SK-N-SH (cell line): ENCODE data around the gene NPR1. TPM values are rescaled to one million over a fixed set of nuclear protein-coding genes. Genes with fewer than 3 reads are reported as not detected.
A peak's percentile ranks its signal among the peaks of the same experiment; 100 is the strongest.

Experiments used
- CTCF ChIA-PET: fragments of 300-600, 350-600 bp; formaldehyde crosslinking; extraction: SDS; loops from one replicate; lab custom pipeline; 2021; lab: Yijun Ruan, JAX
- POLR2A ChIA-PET: fragments of 350-600 bp; sonication (Branson Sonifier 250); formaldehyde crosslinking; extraction: SDS; loops from one replicate; lab custom pipeline; 2020; ENCODE audit warnings: antibody characterized with exemption, inconsistent platforms; lab: Yijun Ruan, JAX
- DNase-seq: peaks from one replicate; pipeline ENCODE4 v3.0.0; 2012
- H2AFZ ChIP-seq: fragments of 200-600 bp; sonication (generic); 2 replicates; pipeline ENCODE4 v1.8.1; 2016; ENCODE audit warnings: antibody characterized with exemption, mild to moderate bottlenecking, low read depth
- H3F3A ChIP-seq: fragments of 200-600 bp; sonication (generic); replicated peaks from 2 replicates; pipeline ENCODE3; 2016; ENCODE audit warnings: antibody characterized with exemption, mild to moderate bottlenecking; ENCODE audit not compliant: insufficient read depth
- H3K27ac ChIP-seq, 2 experiments: fragments of 200-500 bp in 1 of 2; fragments of 200-600 bp in 1 of 2; sonication (Bioruptor generic) in 1 of 2; sonication (generic), shearing (Covaris generic) in 1 of 2; 2 replicates each; pipeline versions ENCODE4 v1.5.1 to v1.6.1; 2014 to 2016; ENCODE audit warnings: low read depth in 2 of 2, inconsistent platforms in 1 of 2, low read length in 1 of 2, mild to moderate bottlenecking in 1 of 2, mixed read lengths in 1 of 2
- H3K27me3 ChIP-seq: fragments of 200-600 bp; sonication (generic), shearing (Covaris generic); 2 replicates; pipeline ENCODE4 v1.6.1; 2016; ENCODE audit warnings: mixed run types; ENCODE audit not compliant: insufficient read depth
- H3K36me3 ChIP-seq, 2 experiments: fragments of 200-500 bp in 1 of 2; fragments of 200-600 bp in 1 of 2; sonication (Bioruptor generic) in 1 of 2; sonication (generic) in 1 of 2; replicated peaks in 1 of 2; 2 replicates each; pipeline versions ENCODE3 to v1.5.1; 2014 to 2016; ENCODE audit warnings: low read length in 1 of 2, mild to moderate bottlenecking in 1 of 2; ENCODE audit not compliant: insufficient read depth in 2 of 2, control insufficient read depth in 1 of 2
- H3K4me1 ChIP-seq, 2 experiments: fragments of 200-500 bp in 1 of 2; fragments of 200-600 bp in 1 of 2; sonication (Bioruptor generic) in 1 of 2; sonication (generic), shearing (Covaris generic) in 1 of 2; 2 replicates each; pipeline versions ENCODE4 v1.5.1 to v1.6.1; 2014 to 2016; ENCODE audit warnings: low read depth in 1 of 2, low read length in 1 of 2, mixed run types in 1 of 2; ENCODE audit not compliant: insufficient read depth in 2 of 2, control insufficient read depth in 1 of 2
- H3K4me2 ChIP-seq: fragments of 200-600 bp; sonication (generic), shearing (Covaris generic); 2 replicates; pipeline ENCODE4 v1.6.1; 2017; ENCODE audit warnings: mixed run types
- H3K4me3 ChIP-seq, 2 experiments: fragments of 200-500 bp in 1 of 2; fragments of 200-600 bp in 1 of 2; sonication (Bioruptor generic) in 1 of 2; sonication (generic), shearing (Covaris generic) in 1 of 2; 2 replicates each; pipeline versions ENCODE4 v1.5.1 to v1.8.1; 2014 to 2016; ENCODE audit warnings: low read depth in 2 of 2, inconsistent platforms in 1 of 2, low read length in 1 of 2, mild to moderate bottlenecking in 1 of 2, mixed read lengths in 1 of 2, moderate library complexity in 1 of 2
- H3K79me2 ChIP-seq: fragments of 200-600 bp; sonication (generic); 2 replicates; pipeline ENCODE4 v1.8.1; 2017; ENCODE audit warnings: mild to moderate bottlenecking; ENCODE audit not compliant: insufficient read depth
- H3K9ac ChIP-seq: fragments of 200-600 bp; sonication (generic); 2 replicates; pipeline ENCODE4 v1.6.1; 2017; ENCODE audit warnings: mixed run types
- H3K9me2 ChIP-seq: fragments of 200-600 bp; sonication (generic); 2 replicates; pipeline ENCODE4 v1.6.1; 2017; ENCODE audit warnings: mixed run types
- H3K9me3 ChIP-seq: fragments of 200-600 bp; sonication (generic); 2 replicates; pipeline ENCODE4 v1.6.1; 2017; ENCODE audit warnings: mixed run types, mild to moderate bottlenecking, moderate library complexity
- H4K20me1 ChIP-seq: fragments of 200-600 bp; sonication (generic); 2 replicates; pipeline ENCODE4 v1.6.1; 2017; ENCODE audit warnings: mild to moderate bottlenecking, mixed run types; ENCODE audit not compliant: insufficient read depth
- CHD2 ChIP-seq: fragments of 150-350 bp; IDR thresholded peaks from 2 replicates; pipeline ENCODE4 v1.6.1; 2018; ENCODE audit warnings: low read length; ENCODE audit not compliant: partially characterized antibody
- EP300 ChIP-seq, 2 experiments: IDR thresholded peaks; 2 replicates each; pipeline versions ENCODE4 v1.4.0 to v1.6.1; 2012; ENCODE audit warnings: borderline replicate concordance in 1 of 2, low read depth in 1 of 2, low read length in 1 of 2
- FOSL2 ChIP-seq: IDR thresholded peaks from 2 replicates; pipeline ENCODE4 v1.4.0; 2012; ENCODE audit warnings: low read depth, mild to moderate bottlenecking, moderate library complexity, borderline replicate concordance
- FOXJ3 ChIP-seq: sonication (generic); formaldehyde crosslinking; IDR thresholded peaks from 2 replicates; pipeline ENCODE4 v1.5.1; 2020; ENCODE audit warnings: mild to moderate bottlenecking, missing genetic modification reagents
- GABPA ChIP-seq: IDR thresholded peaks from 2 replicates; pipeline ENCODE4 v1.4.0; 2012; ENCODE audit warnings: low read depth, mild to moderate bottlenecking
- GATA2 ChIP-seq: sonication (generic); formaldehyde crosslinking; IDR thresholded peaks from 2 replicates; pipeline ENCODE4 v1.5.0; 2020; ENCODE audit warnings: mild to moderate bottlenecking, missing genetic modification reagents
- NFIC ChIP-seq: IDR thresholded peaks from 2 replicates; pipeline ENCODE4 v1.4.0; 2012; ENCODE audit warnings: borderline replicate concordance
- POLR2AphosphoS5 ChIP-seq: IDR thresholded peaks from 2 replicates; pipeline ENCODE4 v1.6.1; 2012; ENCODE audit warnings: low read depth, low read length
- RCOR1 ChIP-seq: fragments of 150-350 bp; IDR thresholded peaks from 2 replicates; pipeline ENCODE4 v1.6.1; 2017; ENCODE audit warnings: antibody characterized with exemption, low read length
- SIN3A ChIP-seq: IDR thresholded peaks from 2 replicates; pipeline ENCODE4 v1.6.1; 2012; ENCODE audit warnings: low read depth, mild to moderate bottlenecking, low read length, moderate library complexity, borderline replicate concordance
- TAF1 ChIP-seq: IDR thresholded peaks from 2 replicates; pipeline ENCODE4 v1.6.1; 2012; ENCODE audit warnings: low read depth, mild to moderate bottlenecking, low read length, moderate library complexity, borderline replicate concordance
- TCF12 ChIP-seq: IDR thresholded peaks from 2 replicates; pipeline ENCODE4 v1.4.0; 2012
- TEAD4 ChIP-seq: IDR thresholded peaks from 2 replicates; pipeline ENCODE4 v1.4.0; 2012; ENCODE audit warnings: mild to moderate bottlenecking, borderline replicate concordance; ENCODE audit not compliant: insufficient read depth
- WGBS: methylation state at CpG from one replicate; pipeline ENCODE4 v1.1.6; 2017; ENCODE audit warnings: low lambda C conversion rate; 5-methylcytosine and 5-hydroxymethylcytosine counted together
- polyA plus RNA-seq, 3 experiments: library from polyadenylated mRNA; depleted of rRNA; stranded (reverse); fragments of >200 nt; gene quantifications; 2 replicates each; pipeline ENCODE4 v1.2.3, GENCODE V29; 2012
- TF ChIP-seq, protein P1 (sequence below): IDR thresholded peaks from 2 replicates; pipeline ENCODE4 v1.4.0; 2012; ENCODE audit warnings: low read depth
- TF ChIP-seq, protein P2 (sequence below): fragments of 150-350 bp; IDR thresholded peaks from 2 replicates; pipeline ENCODE4 v1.6.1; 2016; ENCODE audit warnings: mild to moderate bottlenecking, low read depth, low read length
- TF ChIP-seq, protein P3 (sequence below): IDR thresholded peaks from 2 replicates; pipeline ENCODE4 v1.4.0; 2012; ENCODE audit warnings: low read depth, borderline replicate concordance
- TF ChIP-seq, protein P4 (sequence below): fragments of 200-600 bp; sonication (generic); IDR thresholded peaks from 2 replicates; pipeline ENCODE4 v1.6.1; 2017; ENCODE audit warnings: antibody characterized with exemption, mild to moderate bottlenecking, moderate library complexity

The NPR1 gene
- polyA plus RNA-seq, 1 of the 3 experiments (the other 2 are of a cell fraction), result 0.12 TPM

DNA sequence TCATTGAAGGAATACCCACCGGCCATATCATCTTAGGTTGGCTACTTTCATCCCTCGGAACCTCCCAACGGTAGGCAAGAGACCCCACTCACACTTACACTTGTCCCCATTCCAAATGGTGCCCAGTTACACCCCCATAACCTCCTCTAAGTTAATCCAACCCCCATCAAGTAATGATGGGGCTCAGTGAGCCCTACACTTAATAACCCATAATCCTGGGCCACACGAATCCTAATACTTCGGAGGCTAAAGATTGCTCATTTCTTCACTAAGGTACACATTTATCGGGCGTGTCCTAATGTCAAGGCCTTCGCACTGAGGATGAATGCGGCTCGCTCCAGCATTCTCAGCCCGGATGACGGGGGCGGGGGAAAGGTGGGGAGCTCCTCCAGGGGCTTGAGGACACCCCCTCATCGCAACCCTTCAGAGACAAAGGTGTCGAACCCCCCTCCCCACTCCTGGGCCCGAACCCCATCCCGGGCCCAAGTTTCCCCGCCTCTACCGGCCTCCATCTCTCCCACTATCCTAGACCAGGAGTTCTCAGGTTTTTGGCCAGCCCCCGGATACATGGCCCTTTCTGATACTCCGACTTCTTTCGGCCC lies 8.1 kb upstream of the NPR1 start:
- H3F3A ChIP-seq, result peaks cover 38% of the 10 kb centered on the region
- peaks cover 47% of the 10 kb centered on the region for H3K79me2 ChIP-seq
- WGBS, result 1% methylated on average over 18 of the region's 22 CpGs
- POLR2A ChIA-PET, result no interaction called here
- peak overlapping the region; percentile 96 for H3K9ac ChIP-seq
- H2AFZ ChIP-seq, result peak overlapping the region; percentile 32; the same call in 1 of the 2 replicates
- TF ChIP-seq FOXJ3 (CRISPR knock-in tag) (no peak), GATA2 (CRISPR knock-in tag) (no peak), CHD2 (no peak), SIN3A (no peak), GABPA (no peak), EP300 (IDR thresholded peaks at IDR 0.05; ENCODE audit: borderline replicate concordance in 1 of 2, low read depth in 1 of 2, low read length in 1 of 2) (no peak), FOSL2 (no peak), TAF1 (no peak), NFIC (no peak), RCOR1 (no peak), POLR2AphosphoS5 (no peak), TCF12 (no peak), TEAD4 (no peak)
- TF ChIP-seq, protein P1, sequence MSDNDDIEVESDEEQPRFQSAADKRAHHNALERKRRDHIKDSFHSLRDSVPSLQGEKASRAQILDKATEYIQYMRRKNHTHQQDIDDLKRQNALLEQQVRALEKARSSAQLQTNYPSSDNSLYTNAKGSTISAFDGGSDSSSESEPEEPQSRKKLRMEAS, result no peak
- TF ChIP-seq, protein P2, sequence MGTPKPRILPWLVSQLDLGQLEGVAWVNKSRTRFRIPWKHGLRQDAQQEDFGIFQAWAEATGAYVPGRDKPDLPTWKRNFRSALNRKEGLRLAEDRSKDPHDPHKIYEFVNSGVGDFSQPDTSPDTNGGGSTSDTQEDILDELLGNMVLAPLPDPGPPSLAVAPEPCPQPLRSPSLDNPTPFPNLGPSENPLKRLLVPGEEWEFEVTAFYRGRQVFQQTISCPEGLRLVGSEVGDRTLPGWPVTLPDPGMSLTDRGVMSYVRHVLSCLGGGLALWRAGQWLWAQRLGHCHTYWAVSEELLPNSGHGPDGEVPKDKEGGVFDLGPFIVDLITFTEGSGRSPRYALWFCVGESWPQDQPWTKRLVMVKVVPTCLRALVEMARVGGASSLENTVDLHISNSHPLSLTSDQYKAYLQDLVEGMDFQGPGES, result no peak
- TF ChIP-seq, protein P3, sequence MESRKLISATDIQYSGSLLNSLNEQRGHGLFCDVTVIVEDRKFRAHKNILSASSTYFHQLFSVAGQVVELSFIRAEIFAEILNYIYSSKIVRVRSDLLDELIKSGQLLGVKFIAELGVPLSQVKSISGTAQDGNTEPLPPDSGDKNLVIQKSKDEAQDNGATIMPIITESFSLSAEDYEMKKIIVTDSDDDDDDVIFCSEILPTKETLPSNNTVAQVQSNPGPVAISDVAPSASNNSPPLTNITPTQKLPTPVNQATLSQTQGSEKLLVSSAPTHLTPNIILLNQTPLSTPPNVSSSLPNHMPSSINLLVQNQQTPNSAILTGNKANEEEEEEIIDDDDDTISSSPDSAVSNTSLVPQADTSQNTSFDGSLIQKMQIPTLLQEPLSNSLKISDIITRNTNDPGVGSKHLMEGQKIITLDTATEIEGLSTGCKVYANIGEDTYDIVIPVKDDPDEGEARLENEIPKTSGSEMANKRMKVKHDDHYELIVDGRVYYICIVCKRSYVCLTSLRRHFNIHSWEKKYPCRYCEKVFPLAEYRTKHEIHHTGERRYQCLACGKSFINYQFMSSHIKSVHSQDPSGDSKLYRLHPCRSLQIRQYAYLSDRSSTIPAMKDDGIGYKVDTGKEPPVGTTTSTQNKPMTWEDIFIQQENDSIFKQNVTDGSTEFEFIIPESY, result no peak
- TF ChIP-seq, protein P4, sequence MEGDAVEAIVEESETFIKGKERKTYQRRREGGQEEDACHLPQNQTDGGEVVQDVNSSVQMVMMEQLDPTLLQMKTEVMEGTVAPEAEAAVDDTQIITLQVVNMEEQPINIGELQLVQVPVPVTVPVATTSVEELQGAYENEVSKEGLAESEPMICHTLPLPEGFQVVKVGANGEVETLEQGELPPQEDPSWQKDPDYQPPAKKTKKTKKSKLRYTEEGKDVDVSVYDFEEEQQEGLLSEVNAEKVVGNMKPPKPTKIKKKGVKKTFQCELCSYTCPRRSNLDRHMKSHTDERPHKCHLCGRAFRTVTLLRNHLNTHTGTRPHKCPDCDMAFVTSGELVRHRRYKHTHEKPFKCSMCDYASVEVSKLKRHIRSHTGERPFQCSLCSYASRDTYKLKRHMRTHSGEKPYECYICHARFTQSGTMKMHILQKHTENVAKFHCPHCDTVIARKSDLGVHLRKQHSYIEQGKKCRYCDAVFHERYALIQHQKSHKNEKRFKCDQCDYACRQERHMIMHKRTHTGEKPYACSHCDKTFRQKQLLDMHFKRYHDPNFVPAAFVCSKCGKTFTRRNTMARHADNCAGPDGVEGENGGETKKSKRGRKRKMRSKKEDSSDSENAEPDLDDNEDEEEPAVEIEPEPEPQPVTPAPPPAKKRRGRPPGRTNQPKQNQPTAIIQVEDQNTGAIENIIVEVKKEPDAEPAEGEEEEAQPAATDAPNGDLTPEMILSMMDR, result no peak
- TF ChIP-seq, all 33 proteins: peak for 0
- Histone ChIP-seq H3K9me3 (no peaks in the 10 kb centered on the region), H4K20me1 (no peaks in the 10 kb centered on the region), H3K27me3 (no peaks in the 10 kb centered on the region), H3K4me1 (peaks cover 7% of the 10 kb centered on the region in 2 experiments; a peak in 2 of 4 replicates), H3K4me3 (peak overlapping the region; percentile 65 to 83), H3K9me2 (no peaks in the 10 kb centered on the region), H3K4me2 (peak overlapping the region; percentile 95), H3K36me3 (peaks cover 28 to 42% of the 10 kb centered on the region in 2 experiments), H3K27ac (peak overlapping the region; percentile 70 to 72)
- CTCF ChIA-PET, result interaction anchor here (0.9 to 2.0 kb wide), 3 partner anchors 8 to 105 kb away, joined by 3 to 6 read pairs (median 3); partner anchors contain the start of gene SLC27A3
- DNase-seq, result peak; percentile 38
